IMR-90 (cell line): ENCODE data around the gene CDKN2D.

Source experiments
- BHLHE40 ChIP-seq: fragments of 150-350 bp; IDR thresholded peaks from 2 replicates; pipeline ENCODE4 v1.6.1; 2016; ENCODE audit warnings: mild to moderate bottlenecking, low read depth, low read length
- CTCF ChIP-seq: conservative IDR thresholded peaks from 2 replicates; pipeline ENCODE4 v1.5.1; 2012; ENCODE audit warnings: mild to moderate bottlenecking, low read depth, low read length, improper control_type of control experiment
- FOS ChIP-seq: fragments of 150-350 bp; IDR thresholded peaks from 2 replicates; pipeline ENCODE4 v1.6.1; 2016; ENCODE audit warnings: low read depth, low read length
- MAFK ChIP-seq: IDR thresholded peaks from 2 replicates; pipeline ENCODE4 v1.6.1; 2012; ENCODE audit warnings: low read depth, low read length, improper control_type of control experiment
- MAZ ChIP-seq: IDR thresholded peaks from 2 replicates; pipeline ENCODE4 v1.6.1; 2012; ENCODE audit warnings: low read depth, mild to moderate bottlenecking, low read length, improper control_type of control experiment, moderate library complexity, borderline replicate concordance
- POLR2A ChIP-seq: IDR thresholded peaks from 2 replicates; pipeline ENCODE4 v1.6.1; 2012; ENCODE audit warnings: mild to moderate bottlenecking, low read depth, low read length
- RAD21 ChIP-seq: IDR thresholded peaks from 2 replicates; pipeline ENCODE4 v1.6.1; 2012; ENCODE audit warnings: low read length, improper control_type of control experiment
- SMC3 ChIP-seq: fragments of 150-350 bp; IDR thresholded peaks from 2 replicates; pipeline ENCODE4 v1.6.1; 2016; ENCODE audit warnings: low read depth, mild to moderate bottlenecking, antibody characterized with exemption, low read length, moderate library complexity

- no peak for TF ChIP-seq CTCF
- TF ChIP-seq MAFK, result no peak
- TF ChIP-seq SMC3, result no peak
- TF ChIP-seq BHLHE40, result no peak
- TF ChIP-seq POLR2A, result no peak
- TF ChIP-seq FOS, result no peak
- no peak for TF ChIP-seq RAD21
- TF ChIP-seq MAZ, result no peak
Measured at GRCh38 chr19:10555610-10555973, 13.2 kb downstream of the CDKN2D start.
